Measurements from ENCODE around the gene SENP1.

GRCh38 chr12:48022676-48023385 lies 83.0 kb downstream of the SENP1 start:
- TF ChIP-seq POLR2A (IDR thresholded peaks at IDR 0.05) (no peak), CTCF (IDR thresholded peaks at IDR 0.05) (no peak)
